Upper lobe of right lung (tissue), 1 donor: ENCODE results near the gene OR2AG2. TPM values are rescaled to one million over a fixed set of nuclear protein-coding genes. Genes with fewer than 3 reads are reported as not detected.

Source experiments
- ATAC-seq: fragments of 200-7000 bp; cut with Tn5 transposase; one replicate; pipeline ENCODE4 v1.9.1; 2020; ENCODE audit warnings: mild to moderate bottlenecking, moderate library complexity
- DNase-seq: peaks from one replicate; pipeline ENCODE4 v3.0.0-alpha.2; 2020
- H3K27ac ChIP-seq: fragments of 200-600 bp; one replicate; pipeline ENCODE4 v1.8.0; 2022
- H3K27me3 ChIP-seq: fragments of 200-600 bp; one replicate; pipeline ENCODE4 v1.8.0; 2022; ENCODE audit warnings: mild to moderate bottlenecking
- H3K36me3 ChIP-seq: fragments of 200-600 bp; one replicate; pipeline ENCODE4 v1.8.0; 2022
- H3K4me1 ChIP-seq: fragments of 200-600 bp; one replicate; pipeline ENCODE4 v1.8.0; 2022
- H3K4me3 ChIP-seq: fragments of 200-600 bp; one replicate; pipeline ENCODE4 v1.8.0; 2022; ENCODE audit warnings: mild to moderate bottlenecking
- H3K9me3 ChIP-seq: fragments of 200-600 bp; one replicate; pipeline ENCODE4 v1.8.0; 2022
- CTCF ChIP-seq: fragments of 200-600 bp; IDR thresholded peaks from one replicate; pipeline ENCODE4 v1.8.0; 2022; ENCODE audit warnings: antibody characterized with exemption
- intact Hi-C: fragments of 100-400 bp; cut with DNase I; formaldehyde crosslinking; loops from one replicate; pipeline ENCODE4 v1.11.0; 2022
- total RNA-seq: library from RNA; stranded (reverse); fragmentation: NEBNext Ultra II Directional; extraction: Animal tissue kit (Norgen Biotek cat#: 25700); gene quantifications from one replicate; pipeline ENCODE4 v1.2.1, GENCODE V29; 2021
- donor health status: DM: no; HTN: yes; CAD: no; lungs with severe emphysema.

Gene OR2AG2
- total RNA-seq, 1 donor from 2014 or later, result 0.14 TPM

GRCh38 chr11:6737872-6738466 lies 33.8 kb downstream of the OR2AG2 start:
- ATAC-seq, result peak; percentile 86

GRCh38 chr11:6736495-6737121 lies 35.2 kb downstream of the OR2AG2 start:
- Histone ChIP-seq H3K4me3 (no peak overlapping the region), H3K27me3 (no peaks in the 10 kb centered on the region), H3K9me3 (no peaks in the 10 kb centered on the region), H3K36me3 (peaks cover 9% of the 10 kb centered on the region), H3K4me1 (peaks cover 4% of the 10 kb centered on the region), H3K27ac (no peak overlapping the region)
- no peak for TF ChIP-seq CTCF
- intact Hi-C loops, result no loop called here
- DNase-seq (no peak), ATAC-seq (peak; percentile 53)

More at GRCh38 chr11:6737872-6738466, 33.8 kb downstream of the OR2AG2 start:
- H3K4me1 ChIP-seq, result peaks cover 4% of the 10 kb centered on the region
- H3K4me3 ChIP-seq, result no peak overlapping the region
- H3K27ac ChIP-seq, result no peak overlapping the region
- no peak for DNase-seq
- intact Hi-C loops, result no loop called here
- H3K36me3 ChIP-seq, result peaks cover 9% of the 10 kb centered on the region
- no peaks in the 10 kb centered on the region for H3K27me3 ChIP-seq
- peak; percentile 69 for TF ChIP-seq CTCF
- H3K9me3 ChIP-seq, result no peaks in the 10 kb centered on the region

- Histone ChIP-seq H3K4me1 (peaks cover 4% of the 10 kb centered on the region), H3K9me3 (no peaks in the 10 kb centered on the region), H3K27me3 (no peaks in the 10 kb centered on the region), H3K4me3 (no peak overlapping the region), H3K36me3 (peaks cover 9% of the 10 kb centered on the region), H3K27ac (no peak overlapping the region)
- TF ChIP-seq CTCF, result no peak
- intact Hi-C loops, result no loop called here
- DNase-seq (no peak), ATAC-seq (no peak)
These were observed 36.5 kb downstream of the OR2AG2 start for GRCh38 chr11:6735306-6735705.

GRCh38 chr11:6734616-6735015 lies 37.2 kb downstream of the OR2AG2 start:
- peaks cover 4% of the 10 kb centered on the region for H3K4me1 ChIP-seq
- H3K27me3 ChIP-seq, result no peaks in the 10 kb centered on the region
- no peak overlapping the region for H3K27ac ChIP-seq
- ATAC-seq (no peak), DNase-seq (no peak)
- no peak for TF ChIP-seq CTCF
- intact Hi-C loops, result no loop called here
- no peaks in the 10 kb centered on the region for H3K9me3 ChIP-seq
- peaks cover 9% of the 10 kb centered on the region for H3K36me3 ChIP-seq
- H3K4me3 ChIP-seq, result no peak overlapping the region

- TF ChIP-seq CTCF, result no peak
- ATAC-seq (peak; percentile 50), DNase-seq (no peak)
- Histone ChIP-seq H3K27ac (no peak overlapping the region), H3K27me3 (no peaks in the 10 kb centered on the region), H3K4me1 (peaks cover 4% of the 10 kb centered on the region), H3K36me3 (peaks cover 9% of the 10 kb centered on the region), H3K9me3 (no peaks in the 10 kb centered on the region), H3K4me3 (no peak overlapping the region)
- intact Hi-C loops, result no loop called here
These were observed 38.2 kb downstream of the OR2AG2 start for GRCh38 chr11:6733326-6734275.
